Neural cell (in vitro differentiated cells): ENCODE data around the gene CD247. TPM values are rescaled to one million over a fixed set of nuclear protein-coding genes. Genes with fewer than 3 reads are reported as not detected.

Experiments used
- H2AFZ ChIP-seq: fragments of 200-600, 300-800 bp; sonication (generic), shearing (Covaris generic); 2 replicates; pipeline ENCODE4 v1.6.0; 2014; ENCODE audit warnings: low read depth, mild to moderate bottlenecking, antibody characterized with exemption, low read length, moderate library complexity
- H3F3A ChIP-seq: fragments of 200-600 bp; shearing (Covaris generic); 2 replicates; pipeline ENCODE4 v1.6.1; 2016; ENCODE audit warnings: mild to moderate bottlenecking, moderate library complexity, mixed read lengths, antibody characterized with exemption, low read length; ENCODE audit not compliant: insufficient read depth, poor library complexity, severe bottlenecking
- H3K27ac ChIP-seq: fragments of 200-600, 300-800 bp; sonication (generic), shearing (Covaris generic); 2 replicates; pipeline ENCODE4 v1.5.1; 2014; ENCODE audit warnings: mild to moderate bottlenecking, low read length, moderate library complexity
- H3K27me3 ChIP-seq: fragments of 300-800, 200-600 bp; sonication (generic), shearing (Covaris generic); 2 replicates; pipeline ENCODE4 v1.6.0; 2014; ENCODE audit warnings: mild to moderate bottlenecking, low read depth, low read length, moderate library complexity; ENCODE audit not compliant: insufficient read depth
- H3K36me3 ChIP-seq: fragments of 300-800, 200-600 bp; sonication (generic), shearing (Covaris generic); 2 replicates; pipeline ENCODE4 v1.5.1; 2014; ENCODE audit warnings: mild to moderate bottlenecking, antibody characterized with exemption, low read length, moderate library complexity; ENCODE audit not compliant: insufficient read depth
- H3K4me2 ChIP-seq: fragments of 300-800, 200-600 bp; sonication (generic), shearing (Covaris generic); 2 replicates; pipeline ENCODE4 v1.6.0; 2014; ENCODE audit warnings: mild to moderate bottlenecking, low read length
- H3K4me3 ChIP-seq: fragments of 300-800, 200-600 bp; sonication (generic), shearing (Covaris generic); 2 replicates; pipeline ENCODE4 v1.5.1; 2014; ENCODE audit warnings: mild to moderate bottlenecking, low read length, moderate library complexity
- H3K79me2 ChIP-seq: fragments of 200-600 bp; shearing (Covaris generic); replicated peaks from 2 replicates; pipeline ENCODE4 v1.6.0; 2014; ENCODE audit warnings: mild to moderate bottlenecking, low read length, moderate library complexity; ENCODE audit not compliant: insufficient read depth
- H3K9ac ChIP-seq: fragments of 300-800, 200-600 bp; sonication (generic), shearing (Covaris generic); 2 replicates; pipeline ENCODE4 v1.6.1; 2016; ENCODE audit warnings: mild to moderate bottlenecking, low read length, mixed read lengths
- H3K9me2 ChIP-seq: fragments of 200-600 bp; shearing (Covaris generic); 2 replicates; pipeline ENCODE4 v1.6.1; 2016; ENCODE audit warnings: mild to moderate bottlenecking, low read length, mixed read lengths; ENCODE audit not compliant: insufficient read depth
- H3K9me3 ChIP-seq: fragments of 200-600, 300-800 bp; sonication (generic), shearing (Covaris generic); 2 replicates; pipeline ENCODE4 v1.6.1; 2016; ENCODE audit warnings: mild to moderate bottlenecking, mixed run types, low read length, moderate library complexity, mixed read lengths
- H4K20me1 ChIP-seq: fragments of 200-600 bp; shearing (Covaris generic); 2 replicates; pipeline ENCODE4 v1.6.1; 2016; ENCODE audit warnings: mild to moderate bottlenecking, mixed run types; ENCODE audit not compliant: insufficient read depth
- CTCF ChIP-seq: fragments of 450-650 bp; IDR thresholded peaks from 2 replicates; pipeline ENCODE4 v1.5.1; 2014; ENCODE audit warnings: antibody characterized with exemption, mild to moderate bottlenecking, moderate library complexity; ENCODE audit not compliant: poor library complexity, severe bottlenecking
- EP300 ChIP-seq: fragments of 450-650 bp; conservative IDR thresholded peaks from 2 replicates; pipeline ENCODE4 v1.6.1; 2014; ENCODE audit warnings: antibody characterized with exemption, mild to moderate bottlenecking, moderate library complexity; ENCODE audit not compliant: poor library complexity, severe bottlenecking
- EZH2 ChIP-seq: fragments of 200-600, 300-800 bp; shearing (Covaris generic), sonication (generic); IDR thresholded peaks from 2 replicates; pipeline ENCODE4 v1.6.1; 2014; ENCODE audit warnings: antibody characterized with exemption, low read length, borderline replicate concordance, mild to moderate bottlenecking; ENCODE audit not compliant: insufficient read depth, poor library complexity, severe bottlenecking
- MXI1 ChIP-seq: fragments of 450-650 bp; conservative IDR thresholded peaks from 2 replicates; pipeline ENCODE4 v1.6.1; 2014; ENCODE audit warnings: antibody characterized with exemption, mild to moderate bottlenecking; ENCODE audit not compliant: poor library complexity, severe bottlenecking
- POLR2AphosphoS5 ChIP-seq: IDR thresholded peaks from 2 replicates; pipeline ENCODE4 v1.6.1; 2012
- RAD21 ChIP-seq: fragments of 450-650 bp; conservative IDR thresholded peaks from 2 replicates; pipeline ENCODE4 v1.6.1; 2014; ENCODE audit warnings: antibody characterized with exemption, mild to moderate bottlenecking, moderate library complexity
- REST ChIP-seq: IDR thresholded peaks from 2 replicates; pipeline ENCODE4 v1.6.1; 2012; ENCODE audit warnings: borderline replicate concordance
- SMC3 ChIP-seq: fragments of 450-650 bp; conservative IDR thresholded peaks from 2 replicates; pipeline ENCODE4 v1.6.1; 2014; ENCODE audit warnings: antibody characterized with exemption, mild to moderate bottlenecking, moderate library complexity; ENCODE audit not compliant: poor library complexity
- TAF1 ChIP-seq: IDR thresholded peaks from 2 replicates; pipeline ENCODE4 v1.6.1; 2012; ENCODE audit warnings: low read depth
- polyA plus RNA-seq: library from polyadenylated mRNA; depleted of rRNA; stranded (reverse); fragments of >200 nt; gene quantifications from 2 replicates; pipeline ENCODE4 v1.2.3, GENCODE V29; 2014

Gene CD247
- polyA plus RNA-seq, 1 donor from 2014 or later: not detected

DNA sequence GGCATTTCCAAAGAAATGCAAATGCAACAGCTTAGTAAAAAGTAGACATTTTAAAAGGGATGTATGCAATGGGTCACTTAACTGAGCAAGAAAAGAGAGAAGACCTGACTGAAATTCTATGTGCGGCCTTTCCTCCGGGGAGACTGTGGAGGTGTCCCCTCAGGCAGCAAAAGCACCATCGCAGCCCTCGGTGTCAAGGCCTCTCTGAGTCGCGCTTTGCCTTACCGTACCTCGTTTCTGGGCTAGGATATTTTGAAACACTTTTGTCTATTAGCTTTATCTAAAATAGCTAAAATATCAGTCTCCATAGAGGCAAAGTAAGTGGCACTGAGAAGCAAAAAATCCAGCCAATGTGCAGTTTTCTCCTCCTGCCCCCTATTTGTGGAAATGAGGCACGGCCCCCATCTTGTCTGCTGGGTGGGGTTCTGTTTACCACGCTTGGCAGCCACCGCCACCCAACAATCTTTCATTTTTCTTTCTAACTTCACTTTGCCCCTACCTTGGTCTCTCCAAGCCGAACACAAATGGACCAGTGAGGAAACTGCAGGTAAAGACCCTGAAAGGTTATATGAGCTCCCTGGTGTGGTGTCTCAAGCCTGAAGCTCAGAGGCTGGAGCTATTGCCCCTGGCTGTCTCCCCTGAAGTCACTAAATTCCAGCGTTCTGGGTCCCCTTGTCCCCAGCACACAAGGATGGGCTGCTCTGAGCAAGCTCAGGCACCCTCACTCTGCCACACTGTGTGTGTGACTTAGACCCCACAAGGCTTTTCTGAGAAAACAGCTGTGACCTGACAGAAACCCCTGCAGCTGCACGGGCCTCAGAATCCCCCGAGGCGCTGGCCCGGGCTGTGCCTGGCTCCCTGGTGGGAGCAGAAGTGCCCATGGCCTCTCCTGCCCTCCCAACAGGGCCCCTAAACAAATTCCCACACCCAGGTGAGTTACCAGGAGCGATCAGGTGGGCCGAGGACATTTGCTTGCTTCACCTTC is 1.6 kb downstream of the CD247 start:
- Histone ChIP-seq H3K9me3 (no peaks in the 10 kb centered on the region), H3K9me2 (no peaks in the 10 kb centered on the region), H3K4me2 (no peak overlapping the region), H4K20me1 (no peaks in the 10 kb centered on the region), H2AFZ (no peak overlapping the region), H3K9ac (no peak overlapping the region), H3F3A (no peaks in the 10 kb centered on the region), H3K27me3 (no peaks in the 10 kb centered on the region), H3K4me3 (no peak overlapping the region), H3K36me3 (no peaks in the 10 kb centered on the region), H3K27ac (no peak overlapping the region), H3K79me2 (no peaks in the 10 kb centered on the region)
- TF ChIP-seq EP300: no peak
- no peak for TF ChIP-seq EZH2
- TF ChIP-seq SMC3: no peak
- TF ChIP-seq CTCF: no peak
- TF ChIP-seq POLR2AphosphoS5: no peak
- TF ChIP-seq TAF1: no peak
- TF ChIP-seq MXI1: no peak
- no peak for TF ChIP-seq REST
- TF ChIP-seq RAD21: no peak

DNA sequence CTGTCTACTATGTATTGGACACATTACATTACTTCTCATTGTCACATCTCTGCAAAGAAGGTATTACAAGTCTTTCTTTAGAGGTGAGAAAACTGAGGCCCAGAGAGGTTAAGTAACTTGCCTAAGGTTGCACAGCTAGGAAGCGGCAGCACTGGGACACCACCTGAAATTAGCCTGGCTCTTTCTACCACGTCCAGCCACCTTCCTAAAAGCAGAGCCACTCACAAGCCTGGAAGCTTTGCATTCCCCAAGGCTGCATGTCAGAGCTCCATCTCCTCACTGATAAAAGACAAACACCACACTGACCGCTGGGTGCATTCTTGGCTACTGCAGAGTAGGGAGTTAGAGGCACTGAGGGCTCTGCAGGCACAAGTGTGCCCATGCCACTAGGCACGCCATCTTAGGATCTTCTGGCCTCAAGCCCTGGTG is 2.4 kb downstream of the CD247 start:
- Histone ChIP-seq H3K9ac (no peak overlapping the region), H3K4me2 (no peak overlapping the region), H3K79me2 (no peaks in the 10 kb centered on the region), H3K9me3 (no peaks in the 10 kb centered on the region), H3K27ac (no peak overlapping the region), H3F3A (no peaks in the 10 kb centered on the region), H2AFZ (no peak overlapping the region), H3K9me2 (no peaks in the 10 kb centered on the region), H3K4me3 (no peak overlapping the region), H3K27me3 (no peaks in the 10 kb centered on the region), H4K20me1 (no peaks in the 10 kb centered on the region), H3K36me3 (no peaks in the 10 kb centered on the region)
- TF ChIP-seq RAD21: no peak
- TF ChIP-seq MXI1: no peak
- TF ChIP-seq SMC3: no peak
